ENCODE data around the gene SLC6A1. TPM values are rescaled to one million over a fixed set of nuclear protein-coding genes. Genes with fewer than 3 reads are reported as not detected.

Gene SLC6A1
- polyA plus RNA-seq, 2 of the 4 experiments (the other 2 are of a cell fraction), result not detected

- no peak overlapping the region for H3K4me3 ChIP-seq
- ChIA-PET POLR2A (no interaction called here), CTCF (interaction anchor here (0.5 to 2.6 kb wide), 5 partner anchors 13 to 678 kb away, joined by 3 to 11 read pairs (median 4); no protein-coding TSS in a partner anchor)
- FAIRE-seq, result no peak
- no peak for ATAC-seq
- TF ChIP-seq PBX3 (IDR thresholded peaks at IDR 0.05) (no peak), HOXB13 (CRISPR knock-in tag; IDR thresholded peaks at IDR 0.05; ENCODE audit: low read depth) (no peak), EP300 (IDR thresholded peaks at IDR 0.05) (no peak), MAX (IDR thresholded peaks at IDR 0.05) (no peak), CEBPB (IDR thresholded peaks at IDR 0.05) (no peak), NPAS2 (CRISPR knock-in tag; IDR thresholded peaks at IDR 0.05; ENCODE audit: borderline replicate concordance) (no peak), MAFK (IDR thresholded peaks at IDR 0.05; ENCODE audit: partially characterized antibody) (no peak), GATA3 (IDR thresholded peaks at IDR 0.05; ENCODE audit: borderline replicate concordance) (no peak), JUNB (IDR thresholded peaks at IDR 0.05) (no peak), KDM1A (IDR thresholded peaks at IDR 0.05; ENCODE audit: low read depth) (no peak), POLR2A (IDR thresholded peaks at IDR 0.05; ENCODE audit: low read length) (no peak), HMGXB4 (CRISPR knock-in tag; IDR thresholded peaks at IDR 0.05; ENCODE audit: borderline replicate concordance) (no peak), E2F6 (IDR thresholded peaks at IDR 0.05; ENCODE audit: borderline replicate concordance, low read depth) (no peak), SREBF2 (IDR thresholded peaks at IDR 0.05) (no peak), TFCP2L1 (CRISPR knock-in tag; IDR thresholded peaks at IDR 0.05) (no peak), HDAC2 (IDR thresholded peaks at IDR 0.05) (no peak)
- no peak overlapping the region for H3K4me2 ChIP-seq
- H3K9me3 ChIP-seq, result peaks cover 4% of the 10 kb centered on the region; the same call in 1 of the 3 replicates
- 55% methylated on average over 9 of the region's 10 CpGs for WGBS (ENCODE audit: missing lambda C conversion rate)
- no peak overlapping the region for H3K27ac ChIP-seq
- DNase-seq (ENCODE audit: low read depth in 1 of 2, low spot score in 1 of 2), result no peak
- peaks cover 2% of the 10 kb centered on the region; the same call in 2 of the 3 replicates for H3K4me1 ChIP-seq
Observed at GRCh38 chr3:10977892-10978510, 14.5 kb upstream of the SLC6A1 start.

- DNase-seq (ENCODE audit: low read depth in 1 of 2, low spot score in 1 of 2) (no peak), ATAC-seq (no peak), FAIRE-seq (no peak)
- Histone ChIP-seq H3K4me3 (no peak overlapping the region), H3K4me1 (peaks cover 4% of the 10 kb centered on the region; the same call in 2 of the 3 replicates), H3K9me3 (peaks cover 4% of the 10 kb centered on the region; the same call in 1 of the 3 replicates), H3K27ac (no peak overlapping the region), H3K4me2 (no peak overlapping the region)
- CTCF ChIA-PET, result interaction anchor here (1.0 to 2.6 kb wide), 2 partner anchors 81 to 427 kb away, joined by 3 to 11 read pairs; no protein-coding TSS in a partner anchor
- POLR2A ChIA-PET, result no interaction called here
- no peak for TF ChIP-seq ZNF302 (CRISPR knock-in tag; IDR thresholded peaks at IDR 0.05)
- no peak for TF ChIP-seq HES2 (IDR thresholded peaks at IDR 0.05)
- TF ChIP-seq ZC3H11A (IDR thresholded peaks at IDR 0.05), result no peak
- no peak for TF ChIP-seq EP300 (IDR thresholded peaks at IDR 0.05)
- TF ChIP-seq CHD4 (IDR thresholded peaks at IDR 0.05; ENCODE audit: borderline replicate concordance), result no peak
- no peak for TF ChIP-seq POLR2A (IDR thresholded peaks at IDR 0.05; ENCODE audit: low read length)
- no peak for TF ChIP-seq PHF8 (IDR thresholded peaks at IDR 0.05; ENCODE audit: borderline replicate concordance, low read depth)
- TF ChIP-seq RAD21 (conservative IDR thresholded peaks at IDR 0.05 in 1 of 2, IDR thresholded peaks at IDR 0.05 in 1 of 2), result no peak
- TF ChIP-seq REST (IDR thresholded peaks at IDR 0.05), result no peak
- TF ChIP-seq HMGXB4 (CRISPR knock-in tag; IDR thresholded peaks at IDR 0.05; ENCODE audit: borderline replicate concordance), result no peak
- no peak for TF ChIP-seq ATOH8 (CRISPR knock-in tag; IDR thresholded peaks at IDR 0.05; ENCODE audit: low read depth)
- TF ChIP-seq HEYL (CRISPR knock-in tag; IDR thresholded peaks at IDR 0.05), result no peak
- TF ChIP-seq HOXB5 (CRISPR knock-in tag; IDR thresholded peaks at IDR 0.05), result no peak
- WGBS (ENCODE audit: missing lambda C conversion rate), result 80% methylated on average over 7 of the region's 7 CpGs
Observed at GRCh38 chr3:10978956-10979355, 13.6 kb upstream of the SLC6A1 start.

Measured in A549 (cell line).